ENCODE measurements around the gene PLAC1. TPM values are rescaled to one million over a fixed set of nuclear protein-coding genes. Genes with fewer than 3 reads are reported as not detected.

Gene PLAC1
- total RNA-seq, 1 experiment from 2014 or later, result 0.51 TPM

DNA sequence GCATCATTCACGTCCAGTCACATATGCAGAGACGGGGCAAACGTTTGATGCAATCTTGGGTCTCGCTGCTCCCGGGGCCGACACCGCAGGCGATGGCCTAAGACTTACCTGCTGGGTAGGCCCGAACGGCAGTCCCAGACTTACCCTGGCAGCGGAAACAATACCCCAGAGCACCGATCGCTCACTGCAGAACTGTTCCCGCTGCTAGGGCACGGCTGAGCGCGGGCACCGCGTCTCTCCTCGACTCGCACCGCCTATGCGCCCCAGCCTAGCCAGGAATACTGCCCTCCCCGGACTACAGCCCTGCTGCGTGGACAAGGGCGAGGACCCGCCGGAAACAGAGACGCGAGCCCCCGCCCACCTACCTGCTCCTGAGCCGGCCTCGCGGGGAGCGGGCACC lies 112.1 kb downstream of the PLAC1 start:
- H3K27ac ChIP-seq (ENCODE audit: low read length), result no peak overlapping the region
- in situ Hi-C loops (cut with HindIII; ENCODE audit: low pct_unique_long_range_greater_than_20kb, low sequenced_read_pairs) (no loop called here), intact Hi-C loops (cut with micrococcal nuclease; ENCODE audit: unreplicated experiment) (no loop called here)

GRCh38 chrX:134545510-134545909 lies 112.8 kb downstream of the PLAC1 start:
- Histone ChIP-seq H3K27me3 (ENCODE audit: control insufficient read depth, insufficient read depth, low read length) (no peaks in the 10 kb centered on the region), H3K36me3 (ENCODE audit: control insufficient read depth, insufficient read depth, low read length) (no peaks in the 10 kb centered on the region; the same call in 1 of the 2 replicates), H3K27ac (ENCODE audit: low read length) (no peak overlapping the region), H3K4me1 (ENCODE audit: control insufficient read depth, insufficient read depth, low read length) (peaks cover 13% of the 10 kb centered on the region), H3K9me3 (ENCODE audit: control insufficient read depth, insufficient read depth, low read depth, low read length) (no peaks in the 10 kb centered on the region), H3K4me3 (ENCODE audit: low read depth in 2 of 2, low read length in 2 of 2) (no peak overlapping the region)
- intact Hi-C loops (cut with micrococcal nuclease; ENCODE audit: unreplicated experiment) (no loop called here), in situ Hi-C loops (cut with HindIII; ENCODE audit: low pct_unique_long_range_greater_than_20kb, low sequenced_read_pairs) (no loop called here)
- TF ChIP-seq SIN3A (IDR thresholded peaks at IDR 0.05; ENCODE audit: borderline replicate concordance, insufficient read depth, low read depth, low read length) (no peak), POLR2AphosphoS5 (IDR thresholded peaks at IDR 0.05; ENCODE audit: low read depth, low read length) (no peak), CTCF (IDR thresholded peaks at IDR 0.05) (no peak), TCF7L2 (IDR thresholded peaks at IDR 0.05; ENCODE audit: low read depth, low read length) (no peak)
- TF ChIP-seq, protein P1, sequence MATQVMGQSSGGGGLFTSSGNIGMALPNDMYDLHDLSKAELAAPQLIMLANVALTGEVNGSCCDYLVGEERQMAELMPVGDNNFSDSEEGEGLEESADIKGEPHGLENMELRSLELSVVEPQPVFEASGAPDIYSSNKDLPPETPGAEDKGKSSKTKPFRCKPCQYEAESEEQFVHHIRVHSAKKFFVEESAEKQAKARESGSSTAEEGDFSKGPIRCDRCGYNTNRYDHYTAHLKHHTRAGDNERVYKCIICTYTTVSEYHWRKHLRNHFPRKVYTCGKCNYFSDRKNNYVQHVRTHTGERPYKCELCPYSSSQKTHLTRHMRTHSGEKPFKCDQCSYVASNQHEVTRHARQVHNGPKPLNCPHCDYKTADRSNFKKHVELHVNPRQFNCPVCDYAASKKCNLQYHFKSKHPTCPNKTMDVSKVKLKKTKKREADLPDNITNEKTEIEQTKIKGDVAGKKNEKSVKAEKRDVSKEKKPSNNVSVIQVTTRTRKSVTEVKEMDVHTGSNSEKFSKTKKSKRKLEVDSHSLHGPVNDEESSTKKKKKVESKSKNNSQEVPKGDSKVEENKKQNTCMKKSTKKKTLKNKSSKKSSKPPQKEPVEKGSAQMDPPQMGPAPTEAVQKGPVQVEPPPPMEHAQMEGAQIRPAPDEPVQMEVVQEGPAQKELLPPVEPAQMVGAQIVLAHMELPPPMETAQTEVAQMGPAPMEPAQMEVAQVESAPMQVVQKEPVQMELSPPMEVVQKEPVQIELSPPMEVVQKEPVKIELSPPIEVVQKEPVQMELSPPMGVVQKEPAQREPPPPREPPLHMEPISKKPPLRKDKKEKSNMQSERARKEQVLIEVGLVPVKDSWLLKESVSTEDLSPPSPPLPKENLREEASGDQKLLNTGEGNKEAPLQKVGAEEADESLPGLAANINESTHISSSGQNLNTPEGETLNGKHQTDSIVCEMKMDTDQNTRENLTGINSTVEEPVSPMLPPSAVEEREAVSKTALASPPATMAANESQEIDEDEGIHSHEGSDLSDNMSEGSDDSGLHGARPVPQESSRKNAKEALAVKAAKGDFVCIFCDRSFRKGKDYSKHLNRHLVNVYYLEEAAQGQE (IDR thresholded peaks at IDR 0.05; ENCODE audit: insufficient read depth in 1 of 2, low read depth in 2 of 2, low read length in 1 of 2), result no peak
- no TSS peak for BruUV-seq (replicated peaks)
- DNase-seq (ENCODE audit: low read depth, low spot score) (no peak), ATAC-seq (no peak)
- CTCF ChIA-PET, result interaction anchor here (0.7 kb wide), 1 partner anchor 267 kb away, joined by 3 read pairs; no protein-coding TSS in a partner anchor
- POLR2A ChIA-PET, result no interaction called here

More for the DNA sequence above, 112.1 kb downstream of the PLAC1 start:
- BruUV-seq (replicated peaks), result no TSS peak
- ChIA-PET POLR2A (no interaction called here), CTCF (no interaction called here)
- peaks cover 17% of the 10 kb centered on the region for H3K4me1 ChIP-seq (ENCODE audit: control insufficient read depth, insufficient read depth, low read length)
- DNase-seq (ENCODE audit: low read depth, low spot score) (no peak), ATAC-seq (no peak)
- no peaks in the 10 kb centered on the region for H3K27me3 ChIP-seq (ENCODE audit: control insufficient read depth, insufficient read depth, low read length)
- no peaks in the 10 kb centered on the region; the same call in 1 of the 2 replicates for H3K36me3 ChIP-seq (ENCODE audit: control insufficient read depth, insufficient read depth, low read length)
- peak overlapping the region in 1 of 2 experiments; percentile 83; a peak in 1 of 4 replicates for H3K4me3 ChIP-seq (ENCODE audit: low read depth in 2 of 2, low read length in 2 of 2)
- no peaks in the 10 kb centered on the region for H3K9me3 ChIP-seq (ENCODE audit: control insufficient read depth, insufficient read depth, low read depth, low read length)
- TF ChIP-seq TCF7L2 (IDR thresholded peaks at IDR 0.05; ENCODE audit: low read depth, low read length) (no peak), CTCF (IDR thresholded peaks at IDR 0.05) (no peak), POLR2AphosphoS5 (IDR thresholded peaks at IDR 0.05; ENCODE audit: low read depth, low read length) (no peak), SIN3A (IDR thresholded peaks at IDR 0.05; ENCODE audit: borderline replicate concordance, insufficient read depth, low read depth, low read length) (no peak)
- TF ChIP-seq, protein P1 (IDR thresholded peaks at IDR 0.05; ENCODE audit: insufficient read depth in 1 of 2, low read depth in 2 of 2, low read length in 1 of 2), result no peak
